NAMALWA (cell line): ENCODE measurements around the gene LDAH.

Experiments
- DNase-seq: peaks from one replicate; pipeline ENCODE4 v3.0.0-alpha.2; 2015; ENCODE audit warnings: low spot score

Gene LDAH

DNA sequence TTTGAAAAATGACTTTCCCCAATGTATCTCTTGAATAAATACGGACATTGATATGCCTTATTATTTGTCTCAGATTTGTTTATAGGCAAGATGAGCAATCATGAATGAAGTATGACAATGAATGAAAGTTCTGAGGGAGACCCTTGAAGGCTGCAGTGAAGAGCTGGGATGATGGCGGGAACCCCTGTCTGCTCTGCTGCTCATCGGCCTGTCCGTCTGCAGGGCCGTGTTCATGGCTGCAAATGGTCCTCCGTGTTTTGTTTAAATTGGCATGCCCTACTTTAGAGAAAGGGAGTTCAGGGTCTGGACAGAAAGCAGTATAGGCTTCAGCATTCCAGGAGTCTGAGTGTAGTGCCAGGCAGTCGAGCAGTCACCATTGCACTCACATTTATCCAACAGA lies 170.8 kb downstream of the LDAH start:
- DNase-seq: no peak

- DNase-seq: no peak
Measured at GRCh38 chr2:20651731-20652099, 171.2 kb downstream of the LDAH start.

DNA sequence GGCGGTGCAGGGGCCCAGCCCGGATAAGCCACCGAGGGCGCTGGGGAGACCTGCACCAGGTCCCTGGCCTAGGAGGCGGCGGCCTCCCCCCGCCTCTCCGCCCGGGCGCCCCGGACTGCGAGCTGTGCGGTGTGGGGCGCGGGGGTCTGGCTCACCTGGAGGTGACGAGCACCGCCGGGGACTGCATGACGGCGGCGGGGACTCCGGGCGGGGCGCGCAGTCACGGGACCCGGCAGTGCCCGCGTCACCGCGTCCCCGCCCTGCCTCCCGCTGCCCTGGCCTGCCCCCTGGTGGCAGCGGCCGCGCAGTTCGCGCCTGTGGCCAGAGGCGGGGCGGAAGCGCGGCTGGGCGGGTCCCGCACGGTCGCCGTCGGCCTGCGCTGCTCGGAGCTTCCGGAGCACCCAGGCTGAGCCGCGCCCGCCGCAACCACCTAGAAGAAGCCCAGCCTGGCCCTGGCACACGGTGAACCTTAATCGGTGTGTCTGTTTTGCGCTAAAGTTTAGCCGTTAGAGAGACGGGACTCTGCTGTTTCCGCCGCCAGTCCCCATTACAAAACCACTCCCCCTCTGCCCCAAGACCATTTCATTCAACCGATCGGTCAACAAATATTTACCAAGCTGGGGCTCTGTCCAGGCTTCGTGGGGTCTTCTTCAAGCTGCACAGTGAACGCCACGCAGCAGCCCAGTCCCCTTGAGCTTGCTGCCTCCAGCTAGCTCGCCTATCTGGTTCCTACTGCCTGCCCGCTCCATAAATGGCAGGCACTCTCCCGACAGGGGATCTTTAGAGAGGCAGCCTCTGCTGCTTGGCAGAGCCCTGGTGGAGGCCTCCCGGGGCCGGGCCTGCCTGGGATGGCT lies 171.8 kb downstream of the LDAH start, which contains the start of gene HS1BP3:
TSS of gene HS1BP3 (minus strand) at position 222 of the 854 bp plus-strand sequence. CDS start at position 187, 35 bp downstream.
- DNase-seq: peak; percentile 91

- DNase-seq: peak; percentile 50
Measured at GRCh38 chr2:20650393-20650876, 172.5 kb downstream of the LDAH start.

- DNase-seq: no peak
Measured at GRCh38 chr2:20649976-20650375, 172.9 kb downstream of the LDAH start.

DNA sequence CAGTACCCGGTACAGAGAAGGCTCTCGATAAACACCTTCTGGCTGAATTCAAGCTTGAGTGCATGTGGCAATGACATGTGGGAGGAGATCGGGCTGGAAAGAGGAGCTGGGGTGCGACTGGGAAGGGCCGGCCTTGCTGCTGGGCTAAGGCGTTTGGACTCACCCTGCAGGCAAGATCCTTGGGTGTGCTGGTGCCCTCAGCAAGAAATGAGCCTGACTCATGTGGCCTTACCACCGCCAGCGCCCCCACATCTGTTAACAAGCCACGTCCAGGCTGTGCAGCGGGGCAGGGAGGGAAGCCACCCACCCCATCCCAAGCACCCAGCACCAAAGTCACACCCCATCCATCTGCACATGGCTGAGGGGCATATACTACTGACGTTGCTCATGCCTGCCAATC lies 173.3 kb downstream of the LDAH start:
- no peak for DNase-seq

DNA sequence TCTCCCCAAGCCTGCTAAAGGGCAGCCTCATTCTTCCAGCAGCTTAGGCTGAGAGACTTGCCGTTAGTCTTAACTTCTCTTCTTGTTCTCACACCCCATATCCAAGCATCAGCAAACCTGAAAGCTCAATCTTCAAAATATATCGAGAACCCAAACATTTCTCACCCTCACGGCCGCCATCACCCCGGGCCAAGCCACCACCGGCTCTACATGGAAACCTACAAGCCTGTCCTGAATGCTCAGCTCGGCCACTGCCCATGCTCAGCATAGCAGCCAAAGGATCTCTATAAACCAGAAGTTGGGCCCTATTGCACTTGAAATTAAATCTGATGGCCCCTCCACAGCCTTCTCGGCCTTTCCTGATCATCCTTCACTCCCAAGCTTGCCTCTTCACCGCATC lies 174.1 kb downstream of the LDAH start:
- no peak for DNase-seq

GRCh38 chr2:20648206-20648605 lies 174.7 kb downstream of the LDAH start:
- DNase-seq: no peak

GRCh38 chr2:20647738-20648137 lies 175.2 kb downstream of the LDAH start:
- no peak for DNase-seq

GRCh38 chr2:20647211-20647610 lies 175.7 kb downstream of the LDAH start:
- no peak for DNase-seq

DNA sequence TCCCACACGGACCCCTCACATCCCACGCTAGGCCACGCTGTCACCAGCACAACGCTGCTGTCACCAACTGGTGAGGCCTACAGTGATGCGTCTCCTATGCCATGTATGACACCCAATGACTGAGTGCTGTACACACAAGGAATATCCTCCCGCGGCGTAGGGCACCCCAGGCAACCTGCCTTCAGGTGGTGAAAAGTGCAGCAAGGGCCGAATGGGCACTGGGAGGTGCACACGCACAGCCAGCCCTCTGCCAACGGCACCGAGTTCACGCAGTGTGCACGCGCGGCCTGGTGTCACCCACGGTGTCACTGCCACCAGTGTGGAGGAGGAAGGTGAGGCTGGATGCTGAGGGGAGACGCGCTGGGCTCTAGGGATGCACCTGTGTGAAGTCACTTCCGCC lies 176.5 kb downstream of the LDAH start:
- no peak for DNase-seq

DNA sequence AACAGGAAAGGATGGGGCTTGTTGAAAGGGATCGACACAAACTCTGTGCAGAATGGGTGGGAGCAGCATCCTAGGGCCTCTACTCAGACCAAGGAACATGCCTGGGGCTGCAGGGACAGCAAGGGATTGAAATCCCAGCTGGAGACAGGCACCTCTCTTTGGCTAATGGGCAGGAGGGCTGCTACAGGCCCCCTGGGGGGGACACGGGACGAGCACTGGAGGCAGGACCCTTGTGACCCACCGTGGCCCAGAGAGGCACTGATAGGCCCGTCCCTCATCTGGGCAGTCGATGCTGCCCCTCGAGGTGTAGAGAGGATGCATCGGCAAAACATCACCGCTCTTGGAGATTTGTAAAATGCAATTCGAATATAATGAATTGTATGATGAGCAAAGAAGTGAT lies 177.1 kb downstream of the LDAH start:
- DNase-seq: no peak

GRCh38 chr2:20645301-20645701 lies 177.6 kb downstream of the LDAH start:
- DNase-seq: no peak

- no peak for DNase-seq
Measured at GRCh38 chr2:20643826-20644225, 179.1 kb downstream of the LDAH start.

- DNase-seq: no peak
Measured at GRCh38 chr2:20643060-20643459, 179.8 kb downstream of the LDAH start.

DNA sequence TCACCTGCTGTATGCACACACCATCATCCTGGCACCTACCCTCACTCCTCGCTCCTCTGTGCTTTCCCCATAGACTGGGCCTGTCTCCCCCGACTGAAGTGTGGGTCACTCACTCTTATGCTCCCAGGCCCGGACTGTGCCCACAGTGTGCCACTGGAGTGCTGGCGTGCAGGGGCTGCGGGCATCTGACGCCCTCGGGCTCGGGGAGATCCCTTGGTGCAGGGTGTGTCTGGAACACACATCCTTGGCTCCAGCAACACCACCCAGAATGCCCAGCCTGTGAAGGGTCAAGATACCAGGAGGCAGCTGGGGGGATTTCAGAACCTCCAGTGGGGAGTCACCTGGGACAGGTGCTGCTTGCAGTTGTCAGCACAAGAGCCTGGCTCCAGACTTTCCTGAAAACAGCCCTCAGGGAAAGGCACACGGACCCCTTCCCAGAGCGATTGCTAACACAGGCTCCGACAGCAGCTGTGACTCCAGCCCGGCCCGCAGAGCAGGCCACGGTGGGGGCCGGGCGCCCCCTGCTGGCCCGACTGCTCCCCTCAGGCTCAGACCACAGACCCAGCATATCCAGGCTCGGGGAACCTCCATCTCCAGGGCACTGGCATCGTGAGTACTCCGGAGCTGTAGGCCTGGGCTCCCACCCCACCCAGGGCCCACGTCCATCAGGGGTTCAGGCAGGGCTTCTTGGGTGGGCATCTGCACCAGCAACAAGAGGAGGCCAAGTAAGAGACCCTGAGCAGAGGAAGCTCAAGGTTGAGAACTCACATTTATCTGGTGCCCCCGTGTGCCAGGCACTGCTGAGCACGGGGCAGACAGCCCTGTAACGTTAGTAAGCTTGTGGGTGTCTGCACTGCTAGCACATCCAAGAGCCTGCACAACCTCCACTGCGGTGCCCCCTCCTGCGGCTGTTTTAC lies 180.6 kb downstream of the LDAH start:
- peak; percentile 80 for DNase-seq

- no peak for DNase-seq
Measured at GRCh38 chr2:20641123-20641985, 181.5 kb downstream of the LDAH start.

GRCh38 chr2:20640411-20641122 lies 182.3 kb downstream of the LDAH start:
- no peak for DNase-seq

DNA sequence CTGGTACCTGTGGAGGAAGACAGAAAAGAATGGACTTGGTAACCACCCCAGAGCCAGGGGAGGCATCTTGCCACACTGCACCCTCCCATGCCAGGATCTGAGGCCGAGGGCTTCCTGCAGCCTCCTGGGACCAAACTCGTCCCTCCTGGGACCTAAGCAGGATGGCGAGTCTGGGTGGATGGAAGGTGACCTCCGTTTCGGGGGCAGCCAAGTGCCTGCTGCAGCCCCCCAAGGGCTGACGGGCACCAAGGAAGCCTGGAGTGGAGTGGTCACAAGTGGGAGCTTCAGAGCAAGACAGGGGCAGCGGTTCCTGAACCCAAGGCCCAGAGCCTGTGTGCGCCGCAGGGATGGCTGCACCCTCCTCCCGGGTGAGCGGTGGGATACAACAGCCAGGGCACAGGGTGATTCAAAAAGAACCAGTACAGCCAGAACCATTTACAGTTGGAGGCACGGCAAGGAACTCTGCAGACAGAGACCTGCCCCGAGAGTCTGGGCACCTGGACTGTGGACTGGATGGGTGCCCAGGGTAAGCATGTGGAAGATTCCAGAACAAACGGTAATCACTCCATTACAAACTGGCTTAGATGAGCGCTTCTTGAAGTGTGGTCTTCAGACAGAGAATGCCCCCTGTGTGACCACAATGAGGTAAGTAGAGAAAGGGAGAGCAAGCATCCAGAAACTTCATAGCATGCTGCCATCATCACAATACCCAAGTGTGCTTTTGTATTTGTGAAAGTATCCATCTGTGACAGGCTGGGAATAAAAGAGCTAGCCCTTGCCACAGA lies 184.1 kb downstream of the LDAH start:
- no peak for DNase-seq

DNA sequence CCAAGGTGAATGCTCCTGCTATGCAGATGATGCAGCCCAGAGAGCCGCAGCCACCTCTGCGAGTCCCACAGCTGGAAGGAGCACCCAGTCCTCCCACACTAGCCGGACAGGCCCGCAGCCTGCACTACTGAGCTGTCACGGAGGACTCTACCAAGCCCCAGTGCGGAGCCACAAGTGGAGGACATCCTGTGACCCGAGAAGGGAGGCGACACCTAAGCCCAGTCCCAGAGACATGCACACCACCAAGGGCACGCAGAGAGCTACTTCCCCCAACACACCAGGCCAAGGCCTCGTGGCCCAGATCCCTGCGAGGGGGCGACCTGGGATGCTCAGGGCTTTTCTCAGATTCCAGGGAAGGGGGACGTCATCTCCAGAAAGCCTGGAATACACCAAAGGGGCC lies 184.9 kb downstream of the LDAH start:
- no peak for DNase-seq
